ENCODE data around the gene METRNL. TPM values are rescaled to one million over a fixed set of nuclear protein-coding genes. Genes with fewer than 3 reads are reported as not detected.

The METRNL gene
- total and polyA plus RNA-seq, 5 donors from 2014 or later, result 0.47 to 22.7 (median 0.84) TPM

DNA sequence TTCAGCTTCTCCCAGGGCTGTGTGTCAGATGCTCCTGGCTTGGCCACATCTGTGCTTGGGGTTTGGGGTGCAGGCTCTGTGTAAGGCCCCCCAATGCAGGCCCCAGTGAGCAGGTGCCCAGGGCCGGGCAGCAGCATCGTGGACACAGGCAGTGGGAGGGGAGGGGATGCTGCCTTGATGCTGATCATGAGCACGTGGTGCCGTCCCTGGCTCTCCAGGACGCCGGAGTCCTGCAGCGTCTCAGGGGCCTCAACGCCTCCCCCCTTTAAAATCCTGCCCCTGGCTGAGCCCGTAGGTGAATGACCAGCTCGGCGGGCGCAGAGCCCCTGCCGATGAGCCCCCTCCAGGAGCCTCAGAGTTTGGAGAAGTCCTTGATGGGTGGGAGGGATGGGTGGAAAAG is 9.0 kb downstream of the METRNL start:
- Mint-ChIP-seq H3K27me3 (peaks cover 11% of the 10 kb centered on the region), H3K9me3 (no peaks in the 10 kb centered on the region), H3K4me1 (peaks cover 0 to 10% (median 4%) of the 10 kb centered on the region in 4 donors), H3K36me3 (peaks cover 4% of the 10 kb centered on the region), H3K4me3 (peak overlapping the region in 1 of 4 donors; percentile 88), H3K27ac (no peak overlapping the region)
- Histone ChIP-seq H3K27me3 (ENCODE audit: control insufficient read depth, insufficient read depth, low read length) (no peaks in the 10 kb centered on the region), H3K9me3 (ENCODE audit: control insufficient read depth in 2 of 2, low read length in 2 of 2) (no peaks in the 10 kb centered on the region), H3K4me1 (ENCODE audit: control insufficient read depth, insufficient read depth, low read length, poor library complexity, severe bottlenecking) (no peaks in the 10 kb centered on the region), H3K4me3 (ENCODE audit: low read depth, low read length) (no peak overlapping the region), H3K36me3 (ENCODE audit: control insufficient read depth, insufficient read depth, low read length) (no peaks in the 10 kb centered on the region), H3K27ac (ENCODE audit: insufficient read depth, low read length, poor library complexity, severe bottlenecking) (no peak overlapping the region)
- DNase-seq (no peak), ATAC-seq (ENCODE audit: low read depth in 2 of 2) (no peak)

DNA sequence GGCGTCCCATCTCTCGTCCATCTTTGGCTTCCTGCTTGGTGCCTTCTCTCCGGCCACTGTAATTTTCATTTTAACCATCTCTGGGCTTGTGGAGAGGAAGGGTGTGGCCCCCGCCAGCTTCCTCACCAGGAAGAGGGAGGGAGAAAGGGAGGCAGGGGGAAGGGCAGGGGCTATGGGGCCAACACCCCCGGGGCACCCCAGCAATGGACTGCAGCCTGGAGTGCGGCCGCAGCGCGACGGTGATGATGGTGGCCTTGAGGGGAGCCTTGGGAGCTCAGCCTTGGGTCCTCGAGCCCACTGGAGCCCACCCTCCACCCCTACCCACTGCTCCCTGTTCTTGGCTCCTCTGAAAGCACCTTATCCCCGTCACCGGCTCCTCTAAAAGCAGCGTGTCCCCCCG is 9.5 kb downstream of the METRNL start:
- Histone ChIP-seq H3K27me3 (ENCODE audit: control insufficient read depth, insufficient read depth, low read length) (no peaks in the 10 kb centered on the region), H3K36me3 (ENCODE audit: control insufficient read depth, insufficient read depth, low read length) (no peaks in the 10 kb centered on the region), H3K27ac (ENCODE audit: insufficient read depth, low read length, poor library complexity, severe bottlenecking) (no peak overlapping the region), H3K9me3 (ENCODE audit: control insufficient read depth in 2 of 2, low read length in 2 of 2) (no peaks in the 10 kb centered on the region), H3K4me3 (ENCODE audit: low read depth, low read length) (no peak overlapping the region), H3K4me1 (ENCODE audit: control insufficient read depth, insufficient read depth, low read length, poor library complexity, severe bottlenecking) (no peaks in the 10 kb centered on the region)
- H3K4me1 Mint-ChIP-seq, result peaks cover 0 to 5% (median under 1%) of the 10 kb centered on the region in 4 donors
- no peak overlapping the region for H3K27ac Mint-ChIP-seq
- H3K9me3 Mint-ChIP-seq, result no peaks in the 10 kb centered on the region
- DNase-seq, result no peak
- peaks cover 4% of the 10 kb centered on the region for H3K36me3 Mint-ChIP-seq
- H3K27me3 Mint-ChIP-seq, result peaks cover 11% of the 10 kb centered on the region
- no peak for ATAC-seq (ENCODE audit: low read depth in 2 of 2)
- H3K4me3 Mint-ChIP-seq, result no peak overlapping the region

DNA sequence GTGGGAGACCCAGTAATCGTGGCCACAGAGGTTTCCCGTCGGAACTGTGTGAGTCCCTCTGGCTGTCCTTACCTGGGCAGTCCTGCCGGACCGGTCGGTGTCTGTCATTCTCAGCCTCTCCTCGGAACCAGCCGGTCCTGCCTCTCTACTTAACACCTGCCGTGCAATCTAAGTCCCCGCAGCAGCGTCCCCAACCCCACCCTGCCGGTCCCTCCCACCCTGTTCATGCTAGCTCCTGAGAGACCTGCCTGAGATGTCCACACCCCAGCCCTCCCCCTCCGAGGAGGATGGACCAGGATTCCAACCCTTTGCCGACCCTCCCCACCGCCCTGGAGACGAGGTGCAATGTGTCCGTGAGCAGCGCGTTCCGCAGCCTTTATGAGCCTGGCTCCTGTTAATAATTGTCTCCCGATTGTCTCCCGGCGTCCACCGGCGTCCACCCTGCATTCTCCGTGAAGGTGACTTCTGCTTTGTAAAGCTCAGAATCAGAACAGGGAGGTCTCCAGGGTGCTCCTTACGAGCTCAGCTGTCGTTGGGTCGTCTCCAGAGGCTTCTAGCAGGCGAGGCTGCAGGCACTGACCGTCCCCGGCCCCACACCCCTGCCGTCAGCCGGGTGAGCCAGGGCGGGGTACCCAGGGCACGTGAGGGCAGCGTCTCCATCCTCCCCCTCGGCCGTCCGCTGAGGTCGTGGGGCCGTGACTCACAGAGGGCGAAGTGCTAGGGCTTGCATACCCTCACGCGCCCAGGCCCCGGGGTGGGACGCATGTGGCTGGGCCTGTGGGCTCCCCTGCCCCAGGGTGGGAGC is 10.1 kb downstream of the METRNL start:
- ATAC-seq (ENCODE audit: low read depth in 2 of 2), result no peak
- Mint-ChIP-seq H3K4me1 (peaks cover 0 to 4% (median 0%) of the 10 kb centered on the region in 4 donors), H3K9me3 (no peaks in the 10 kb centered on the region), H3K4me3 (no peak overlapping the region), H3K36me3 (peaks cover 4% of the 10 kb centered on the region), H3K27me3 (peaks cover 11% of the 10 kb centered on the region), H3K27ac (no peak overlapping the region)
- DNase-seq, result no peak
- H3K4me1 ChIP-seq (ENCODE audit: control insufficient read depth, insufficient read depth, low read length, poor library complexity, severe bottlenecking), result no peaks in the 10 kb centered on the region
- no peaks in the 10 kb centered on the region for H3K36me3 ChIP-seq (ENCODE audit: control insufficient read depth, insufficient read depth, low read length)
- H3K27ac ChIP-seq (ENCODE audit: insufficient read depth, low read length, poor library complexity, severe bottlenecking), result no peak overlapping the region
- H3K27me3 ChIP-seq (ENCODE audit: control insufficient read depth, insufficient read depth, low read length), result no peaks in the 10 kb centered on the region
- H3K4me3 ChIP-seq (ENCODE audit: low read depth, low read length), result no peak overlapping the region
- H3K9me3 ChIP-seq (ENCODE audit: control insufficient read depth in 2 of 2, low read length in 2 of 2), result no peaks in the 10 kb centered on the region

DNA sequence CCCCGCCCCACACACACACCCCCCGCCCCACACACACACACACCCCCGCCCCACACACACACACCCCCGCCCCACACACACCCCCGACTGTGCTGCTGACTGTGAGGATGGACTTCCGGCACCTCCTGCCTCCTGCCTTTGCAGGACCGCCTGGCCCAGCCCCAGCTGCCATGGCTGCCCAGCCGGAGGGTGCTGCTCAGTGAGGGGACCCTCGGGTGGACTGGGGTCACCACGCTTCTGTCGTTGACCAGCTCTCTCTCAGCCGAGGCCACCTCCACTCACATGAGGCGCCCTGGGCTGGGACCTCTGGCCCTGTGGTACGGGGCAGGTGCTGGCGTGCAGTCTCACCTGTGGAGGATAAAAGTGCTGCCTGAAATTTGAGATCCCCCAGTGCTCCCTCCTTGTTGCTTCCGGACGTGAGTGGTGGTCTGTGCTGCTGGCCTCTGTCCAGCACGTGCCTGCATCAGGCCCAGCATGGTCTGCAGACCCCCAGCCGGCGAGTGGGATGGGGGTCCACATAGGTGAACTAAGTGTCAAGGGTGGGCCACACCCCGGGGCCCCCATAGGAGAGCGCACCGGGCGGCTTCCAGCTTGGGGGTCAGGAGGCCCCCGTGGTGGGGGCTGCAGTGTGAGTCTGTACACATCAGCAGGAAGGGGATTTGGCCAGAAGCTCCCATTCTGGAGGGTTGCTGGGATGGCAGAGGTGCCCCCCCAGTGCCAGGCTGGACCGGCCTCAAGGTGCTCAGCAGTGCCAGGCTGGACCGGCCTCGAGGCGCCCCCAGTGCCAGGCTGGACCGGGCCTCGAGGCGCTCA is 11.2 kb downstream of the METRNL start:
- H3K36me3 ChIP-seq (ENCODE audit: control insufficient read depth, insufficient read depth, low read length), result no peaks in the 10 kb centered on the region
- no peak overlapping the region for H3K4me3 ChIP-seq (ENCODE audit: low read depth, low read length)
- H3K4me1 ChIP-seq (ENCODE audit: control insufficient read depth, insufficient read depth, low read length, poor library complexity, severe bottlenecking), result no peaks in the 10 kb centered on the region
- H3K9me3 ChIP-seq (ENCODE audit: control insufficient read depth in 2 of 2, low read length in 2 of 2), result no peaks in the 10 kb centered on the region
- H3K27ac Mint-ChIP-seq, result no peak overlapping the region
- H3K9me3 Mint-ChIP-seq, result no peaks in the 10 kb centered on the region
- peaks cover 11% of the 10 kb centered on the region for H3K27me3 Mint-ChIP-seq
- DNase-seq (no peak), ATAC-seq (ENCODE audit: low read depth in 2 of 2) (no peak)
- no peak overlapping the region for H3K27ac ChIP-seq (ENCODE audit: insufficient read depth, low read length, poor library complexity, severe bottlenecking)
- peaks cover 0 to 4% (median 0%) of the 10 kb centered on the region in 4 donors for H3K4me1 Mint-ChIP-seq
- H3K36me3 Mint-ChIP-seq, result peaks cover 4% of the 10 kb centered on the region
- no peaks in the 10 kb centered on the region for H3K27me3 ChIP-seq (ENCODE audit: control insufficient read depth, insufficient read depth, low read length)
- no peak overlapping the region for H3K4me3 Mint-ChIP-seq

DNA sequence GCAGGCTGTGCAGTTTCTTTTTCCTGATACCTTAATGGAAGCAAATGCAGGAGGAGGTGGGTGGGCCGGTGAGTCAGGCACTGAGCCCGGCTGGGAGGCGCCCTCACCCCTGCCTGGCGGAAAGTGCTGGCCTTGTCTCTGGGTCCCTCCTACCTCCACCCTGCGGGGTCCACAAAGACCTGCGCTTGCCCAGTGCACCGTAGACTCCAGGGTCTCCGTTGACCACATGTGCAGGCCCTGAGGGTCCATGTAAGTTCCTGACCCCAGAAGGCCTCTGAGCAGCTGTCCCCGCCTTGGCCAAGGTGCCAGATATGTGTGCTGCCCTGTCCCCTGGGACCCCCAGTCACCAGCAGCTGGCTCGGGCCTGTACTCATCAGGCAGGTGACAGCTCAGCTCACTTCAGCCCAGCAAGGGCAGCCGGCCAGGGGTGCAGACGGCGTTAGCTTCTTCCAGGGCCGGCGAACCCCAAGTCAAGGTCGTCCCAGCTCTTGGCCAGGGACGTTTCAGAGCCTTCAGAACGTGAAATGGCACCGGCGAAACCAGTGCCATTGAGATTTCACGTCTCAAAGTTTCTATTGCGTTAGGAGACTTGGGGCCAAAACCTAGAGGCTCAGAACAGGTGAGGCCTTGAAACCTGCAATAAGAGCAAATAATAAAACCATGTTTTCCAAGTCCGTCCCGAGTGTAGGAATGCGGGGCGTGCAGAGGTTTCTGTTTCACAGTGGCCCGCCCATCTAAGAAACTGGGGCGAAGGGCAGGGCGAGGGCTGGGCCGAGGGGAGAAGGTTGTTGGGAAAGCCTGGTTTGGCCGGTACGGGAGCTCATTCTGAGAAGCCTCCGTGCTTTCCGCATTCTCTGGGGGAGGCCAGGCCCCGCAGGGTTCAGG is 12.1 kb downstream of the METRNL start:
- Mint-ChIP-seq H3K4me1 (peaks cover 0 to 2% (median 0%) of the 10 kb centered on the region in 4 donors), H3K4me3 (no peak overlapping the region), H3K9me3 (no peaks in the 10 kb centered on the region), H3K27me3 (peaks cover 5% of the 10 kb centered on the region), H3K36me3 (no peaks in the 10 kb centered on the region), H3K27ac (no peak overlapping the region)
- ATAC-seq (ENCODE audit: low read depth in 2 of 2) (no peak), DNase-seq (no peak)
- H3K4me3 ChIP-seq (ENCODE audit: low read depth, low read length), result no peak overlapping the region
- no peak overlapping the region for H3K27ac ChIP-seq (ENCODE audit: insufficient read depth, low read length, poor library complexity, severe bottlenecking)
- no peaks in the 10 kb centered on the region for H3K36me3 ChIP-seq (ENCODE audit: control insufficient read depth, insufficient read depth, low read length)
- no peaks in the 10 kb centered on the region for H3K4me1 ChIP-seq (ENCODE audit: control insufficient read depth, insufficient read depth, low read length, poor library complexity, severe bottlenecking)
- no peaks in the 10 kb centered on the region for H3K9me3 ChIP-seq (ENCODE audit: control insufficient read depth in 2 of 2, low read length in 2 of 2)
- no peaks in the 10 kb centered on the region for H3K27me3 ChIP-seq (ENCODE audit: control insufficient read depth, insufficient read depth, low read length)

DNA sequence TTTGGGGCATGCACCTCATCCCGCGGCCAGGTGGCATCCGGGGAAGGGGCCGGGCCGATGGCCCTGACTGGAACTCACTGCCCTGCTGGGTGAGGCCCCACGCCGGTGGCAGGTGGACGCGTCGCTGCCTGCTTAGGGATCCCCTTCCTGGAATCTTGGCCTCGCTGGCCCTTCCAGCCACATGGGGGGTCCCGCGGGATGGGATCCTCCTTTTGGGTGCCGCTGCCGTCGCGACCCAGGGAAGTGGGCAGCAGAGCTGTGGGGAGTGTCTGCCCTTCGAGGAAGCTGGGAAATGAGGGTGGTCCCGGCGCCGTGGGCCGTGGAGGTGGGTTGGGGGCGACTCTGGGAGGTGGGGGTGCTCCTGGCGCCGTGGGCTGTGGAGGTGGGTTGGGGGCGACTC is 12.8 kb downstream of the METRNL start:
- H3K4me3 ChIP-seq (ENCODE audit: low read depth, low read length), result no peak overlapping the region
- peaks cover 5% of the 10 kb centered on the region for H3K27me3 Mint-ChIP-seq
- H3K4me1 Mint-ChIP-seq, result peaks cover 0 to 2% (median 0%) of the 10 kb centered on the region in 4 donors
- no peaks in the 10 kb centered on the region for H3K27me3 ChIP-seq (ENCODE audit: control insufficient read depth, insufficient read depth, low read length)
- no peaks in the 10 kb centered on the region for H3K9me3 Mint-ChIP-seq
- no peaks in the 10 kb centered on the region for H3K4me1 ChIP-seq (ENCODE audit: control insufficient read depth, insufficient read depth, low read length, poor library complexity, severe bottlenecking)
- H3K9me3 ChIP-seq (ENCODE audit: control insufficient read depth in 2 of 2, low read length in 2 of 2), result no peaks in the 10 kb centered on the region
- H3K36me3 ChIP-seq (ENCODE audit: control insufficient read depth, insufficient read depth, low read length), result no peaks in the 10 kb centered on the region
- DNase-seq (no peak), ATAC-seq (ENCODE audit: low read depth in 2 of 2) (no peak)
- no peak overlapping the region for H3K27ac Mint-ChIP-seq
- no peak overlapping the region for H3K4me3 Mint-ChIP-seq
- H3K27ac ChIP-seq (ENCODE audit: insufficient read depth, low read length, poor library complexity, severe bottlenecking), result no peak overlapping the region
- H3K36me3 Mint-ChIP-seq, result no peaks in the 10 kb centered on the region

DNA sequence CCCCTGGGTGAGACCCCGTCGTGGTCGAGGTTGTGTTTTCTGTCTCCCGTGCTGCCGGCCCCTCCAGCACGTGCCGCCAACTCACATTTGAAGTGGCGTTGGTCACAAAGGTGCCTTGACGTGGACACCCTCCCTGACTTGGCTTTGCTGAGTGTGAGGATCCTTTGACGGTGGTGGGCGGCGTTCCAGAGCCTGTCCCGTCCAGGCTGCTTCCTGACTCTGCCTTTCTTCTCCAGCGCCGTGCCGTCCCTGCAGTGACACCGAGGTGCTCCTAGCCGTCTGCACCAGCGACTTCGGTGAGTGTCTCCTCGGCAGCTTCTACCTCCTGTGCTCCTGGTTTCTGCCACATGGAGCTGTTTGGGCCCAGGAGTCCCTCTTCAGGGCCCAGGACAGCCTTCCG is 13.5 kb downstream of the METRNL start:
- no peaks in the 10 kb centered on the region for H3K36me3 ChIP-seq (ENCODE audit: control insufficient read depth, insufficient read depth, low read length)
- ATAC-seq (ENCODE audit: low read depth in 2 of 2), result no peak
- no peaks in the 10 kb centered on the region for H3K4me1 ChIP-seq (ENCODE audit: control insufficient read depth, insufficient read depth, low read length, poor library complexity, severe bottlenecking)
- no peak overlapping the region for H3K27ac Mint-ChIP-seq
- H3K9me3 Mint-ChIP-seq, result no peaks in the 10 kb centered on the region
- H3K27ac ChIP-seq (ENCODE audit: insufficient read depth, low read length, poor library complexity, severe bottlenecking), result no peak overlapping the region
- no peaks in the 10 kb centered on the region for H3K36me3 Mint-ChIP-seq
- no peak overlapping the region for H3K4me3 Mint-ChIP-seq
- peaks cover 8% of the 10 kb centered on the region for H3K27me3 Mint-ChIP-seq
- H3K4me1 Mint-ChIP-seq, result peaks cover 0 to 2% (median 0%) of the 10 kb centered on the region in 4 donors
- no peaks in the 10 kb centered on the region for H3K9me3 ChIP-seq (ENCODE audit: control insufficient read depth in 2 of 2, low read length in 2 of 2)
- no peak for DNase-seq
- no peak overlapping the region for H3K4me3 ChIP-seq (ENCODE audit: low read depth, low read length)
- H3K27me3 ChIP-seq (ENCODE audit: control insufficient read depth, insufficient read depth, low read length), result no peaks in the 10 kb centered on the region
